ENCODE results near the gene TRIM24. TPM values are rescaled to one million over a fixed set of nuclear protein-coding genes. Genes with fewer than 3 reads are reported as not detected.
"Not testable (repeated sequence)": the region's sequence is repeated elsewhere in the genome, so short reads cannot be mapped to it uniquely, and the experiment has no call there.

The TRIM24 gene
- total RNA-seq, 2 donors from 2014 or later, result 20.0 to 20.3 TPM

GRCh38 chr7:138483531-138483930, 23.5 kb downstream of the TRIM24 start:
- ATAC-seq, result no peak
- DNase-seq, result no peak
- intact Hi-C loops (cut with DNase I, micrococcal nuclease), result no loop called here

DNA sequence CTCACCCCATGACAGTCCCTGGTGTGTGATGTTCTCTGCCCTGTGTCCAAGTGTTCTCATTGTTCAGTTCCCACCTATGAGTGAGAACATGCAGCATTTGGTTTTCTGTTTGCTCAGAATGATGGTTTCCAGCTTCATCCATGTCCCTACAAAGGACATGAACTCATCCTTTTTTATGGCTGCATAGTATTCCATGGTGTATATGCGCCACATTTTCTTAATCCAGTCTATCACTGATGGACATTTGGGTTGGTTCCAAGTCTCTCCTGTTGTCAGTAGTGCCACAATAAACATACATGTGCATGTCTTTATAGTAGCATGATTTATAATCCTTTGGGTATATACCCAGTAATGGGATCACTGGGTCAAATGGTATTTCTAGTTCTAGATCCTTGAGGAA, 25.4 kb downstream of the TRIM24 start:
- ATAC-seq; DNase-seq; intact Hi-C loops (cut with DNase I, micrococcal nuclease): not testable (repeated sequence)

- intact Hi-C loops (cut with DNase I, micrococcal nuclease); DNase-seq; ATAC-seq: not testable (repeated sequence)
These were observed 29.1 kb downstream of the TRIM24 start for GRCh38 chr7:138489139-138489538.

- no peak for ATAC-seq
- no peak for DNase-seq
- intact Hi-C loops (cut with DNase I, micrococcal nuclease), result no loop called here
These were observed 31.7 kb downstream of the TRIM24 start for GRCh38 chr7:138491612-138492386.

- DNase-seq (no peak), ATAC-seq (no peak)
- intact Hi-C loops (cut with DNase I, micrococcal nuclease), result no loop called here
These were observed 32.4 kb downstream of the TRIM24 start for GRCh38 chr7:138492423-138492822.

DNA sequence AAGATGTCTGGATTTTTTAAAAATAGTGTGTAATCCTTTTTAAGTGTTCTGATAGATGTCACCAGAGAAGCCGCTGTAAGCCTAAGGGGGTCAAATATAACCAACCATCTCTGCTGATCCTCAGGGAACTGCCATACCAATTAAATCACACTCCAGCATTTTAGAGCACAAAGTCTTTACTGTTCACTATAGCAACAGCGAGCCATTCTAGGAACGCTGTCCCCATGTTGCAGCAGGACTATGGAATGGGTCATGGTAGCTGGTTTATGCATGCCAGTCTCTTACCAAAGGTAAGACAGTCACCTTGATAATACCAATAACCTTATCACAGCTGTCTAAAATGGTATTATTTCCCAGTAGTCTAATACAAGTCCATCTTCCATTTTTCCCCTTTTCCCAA, 33.5 kb downstream of the TRIM24 start:
- ATAC-seq, result no peak
- intact Hi-C loops (cut with DNase I, micrococcal nuclease), result no loop called here
- DNase-seq, result no peak

GRCh38 chr7:138495485-138495884, 35.4 kb downstream of the TRIM24 start:
- DNase-seq (no peak), ATAC-seq (no peak)
- intact Hi-C loops (cut with DNase I, micrococcal nuclease), result no loop called here

DNA sequence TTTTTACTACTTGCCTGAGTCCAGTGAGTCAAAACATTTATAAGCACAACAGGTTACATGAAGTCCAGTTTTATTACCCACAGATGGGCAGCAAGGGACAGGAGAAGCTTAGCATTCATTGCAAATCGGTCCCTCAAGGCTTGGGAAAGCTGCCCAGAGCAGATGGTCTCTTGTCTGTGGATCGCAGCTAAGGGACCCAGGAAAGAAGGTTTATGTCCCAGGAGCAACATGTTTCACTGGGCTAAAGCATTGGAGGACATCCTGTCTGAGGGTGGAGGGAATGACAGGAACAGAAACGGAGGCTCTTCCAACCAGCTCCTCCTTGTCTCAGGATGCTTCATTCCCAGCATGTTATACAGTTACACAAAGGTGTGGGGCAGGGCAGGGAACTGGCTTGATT, 39.3 kb downstream of the TRIM24 start:
- DNase-seq, result no peak
- intact Hi-C loops (cut with DNase I, micrococcal nuclease), result no loop called here
- ATAC-seq, result no peak

GRCh38 chr7:138500303-138500702, 40.2 kb downstream of the TRIM24 start:
- intact Hi-C loops (cut with DNase I, micrococcal nuclease); ATAC-seq; DNase-seq: not testable (repeated sequence)

GRCh38 chr7:138500892-138501291, 40.8 kb downstream of the TRIM24 start:
- DNase-seq, result no peak
- no peak for ATAC-seq
- intact Hi-C loops (cut with DNase I, micrococcal nuclease), result no loop called here

DNA sequence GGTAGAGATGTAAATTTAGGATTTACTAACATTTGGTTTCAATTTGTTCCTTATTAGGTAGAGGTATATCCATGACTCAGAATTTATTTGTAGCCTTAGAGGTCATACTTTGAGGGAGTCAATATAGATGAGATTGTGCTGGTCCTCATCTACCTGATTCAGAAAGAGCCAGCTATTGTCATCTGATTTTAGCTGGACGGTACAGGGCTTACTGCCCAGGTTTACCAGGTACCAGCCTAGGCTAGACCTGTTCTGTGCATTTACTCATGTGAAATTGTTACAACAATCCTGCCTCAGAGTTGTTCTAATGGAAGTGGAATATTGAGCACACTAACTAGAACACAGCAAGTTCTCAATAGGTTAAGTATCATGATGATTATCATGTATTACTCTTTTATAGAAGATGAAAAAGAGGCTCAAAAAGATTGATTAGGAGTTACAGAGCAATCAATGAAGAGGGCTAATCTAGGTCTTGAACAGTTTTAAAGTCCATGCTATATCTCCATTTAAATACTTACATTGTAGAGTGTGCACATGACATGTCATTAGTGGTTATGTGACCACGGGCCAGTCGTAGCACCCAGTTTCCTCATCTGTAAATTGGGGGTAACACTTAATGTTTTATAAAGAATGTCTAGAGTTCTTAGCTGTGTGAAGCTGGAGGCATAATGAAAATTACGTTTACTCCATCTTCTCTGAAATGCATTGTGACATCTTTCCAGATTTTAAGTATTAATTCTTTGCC, 42.1 kb downstream of the TRIM24 start:
- ATAC-seq (no peak), DNase-seq (no peak)
- intact Hi-C loops (cut with DNase I, micrococcal nuclease), result no loop called here

- DNase-seq (no peak), ATAC-seq (no peak)
- intact Hi-C loops (cut with DNase I, micrococcal nuclease), result no loop called here
These were observed 45.4 kb downstream of the TRIM24 start for GRCh38 chr7:138505361-138505873.

DNA sequence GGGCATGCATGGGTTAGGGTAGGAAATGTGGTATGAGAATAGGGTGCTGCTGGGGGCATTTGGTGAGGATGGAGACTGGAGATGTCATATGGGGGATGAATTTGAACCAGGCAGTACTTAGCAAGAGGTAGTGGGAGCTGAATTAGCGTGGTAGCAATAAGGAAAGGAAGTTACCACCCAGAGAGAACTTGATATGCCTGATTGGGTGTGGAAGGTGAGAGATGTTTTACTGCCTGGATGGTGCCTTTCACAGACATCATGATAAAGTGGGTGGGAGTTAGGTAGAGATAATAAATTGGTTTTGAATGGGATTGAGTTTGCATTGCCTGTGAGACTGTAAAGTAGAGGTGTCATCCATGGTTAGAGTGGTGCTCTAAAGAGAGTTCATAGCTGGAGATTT, 46.7 kb downstream of the TRIM24 start:
- intact Hi-C loops (cut with DNase I, micrococcal nuclease), result no loop called here
- peak; percentile 78 for ATAC-seq
- DNase-seq, result no peak

DNA sequence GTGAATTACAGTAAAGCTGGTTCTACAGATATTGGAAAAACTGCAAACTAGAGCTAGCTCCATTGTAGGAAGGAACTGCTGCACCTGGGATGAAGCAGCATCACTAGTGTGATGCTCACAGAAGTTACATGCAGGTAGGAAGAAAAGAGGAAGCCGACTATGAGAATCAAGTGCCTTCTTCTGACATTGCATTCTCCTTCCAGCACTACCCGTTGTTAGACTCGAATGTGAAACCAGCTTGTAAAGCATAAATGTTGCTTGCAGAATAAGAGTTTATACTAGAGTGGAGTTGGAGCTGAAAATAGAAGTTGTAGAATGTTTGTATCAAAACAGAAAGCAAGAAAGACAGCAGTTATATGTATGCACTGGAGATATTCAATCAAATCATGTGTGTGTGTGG, 49.9 kb downstream of the TRIM24 start:
- no peak for ATAC-seq
- intact Hi-C loops (cut with DNase I, micrococcal nuclease), result no loop called here
- DNase-seq, result no peak

- intact Hi-C loops (cut with DNase I, micrococcal nuclease), result no loop called here
- no peak for DNase-seq
- ATAC-seq, result no peak
These were observed 52.2 kb downstream of the TRIM24 start for GRCh38 chr7:138512092-138512858.

- DNase-seq, result no peak
- no peak for ATAC-seq
- intact Hi-C loops (cut with DNase I, micrococcal nuclease), result no loop called here
These were observed 52.8 kb downstream of the TRIM24 start for GRCh38 chr7:138512885-138513284.

- intact Hi-C loops (cut with DNase I, micrococcal nuclease), result no loop called here
- ATAC-seq (no peak), DNase-seq (no peak)
These were observed 53.3 kb downstream of the TRIM24 start for GRCh38 chr7:138513344-138513871.

- ATAC-seq (no peak), DNase-seq (no peak)
- intact Hi-C loops (cut with DNase I, micrococcal nuclease), result no loop called here
These were observed 54.0 kb downstream of the TRIM24 start for GRCh38 chr7:138514044-138514443.

DNA sequence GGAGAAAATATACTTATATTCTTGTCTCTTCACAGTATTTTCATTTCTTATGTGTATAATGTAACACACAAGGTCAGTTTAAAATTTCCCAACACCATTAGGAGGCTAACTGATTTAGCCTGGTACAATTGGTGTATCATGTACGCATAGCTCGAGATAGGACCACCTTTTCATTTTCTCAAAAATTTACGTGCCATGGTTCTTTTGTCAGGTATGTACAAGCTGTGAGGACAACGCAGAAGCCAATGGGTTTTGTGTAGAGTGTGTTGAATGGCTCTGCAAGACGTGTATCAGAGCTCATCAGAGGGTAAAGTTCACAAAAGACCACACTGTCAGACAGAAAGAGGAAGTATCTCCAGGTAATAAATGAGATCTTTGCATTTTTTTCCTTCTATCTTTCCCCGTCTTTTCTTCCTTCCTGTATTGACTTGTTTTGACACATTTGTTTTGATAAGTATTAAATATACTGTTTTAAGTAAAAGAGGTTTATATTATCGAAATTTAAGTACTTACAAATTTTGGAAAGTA, 55.0 kb downstream of the TRIM24 start:
- no peak for DNase-seq
- intact Hi-C loops (cut with DNase I, micrococcal nuclease), result no loop called here
- ATAC-seq, result peak; percentile 48

Data from left colon (tissue), 2 donors.